ENCODE data around the gene UCKL1.
"Not testable (repeated sequence)": the region's sequence is repeated elsewhere in the genome, so short reads cannot be mapped to it uniquely, and the experiment has no call there.

The UCKL1 gene

DNA sequence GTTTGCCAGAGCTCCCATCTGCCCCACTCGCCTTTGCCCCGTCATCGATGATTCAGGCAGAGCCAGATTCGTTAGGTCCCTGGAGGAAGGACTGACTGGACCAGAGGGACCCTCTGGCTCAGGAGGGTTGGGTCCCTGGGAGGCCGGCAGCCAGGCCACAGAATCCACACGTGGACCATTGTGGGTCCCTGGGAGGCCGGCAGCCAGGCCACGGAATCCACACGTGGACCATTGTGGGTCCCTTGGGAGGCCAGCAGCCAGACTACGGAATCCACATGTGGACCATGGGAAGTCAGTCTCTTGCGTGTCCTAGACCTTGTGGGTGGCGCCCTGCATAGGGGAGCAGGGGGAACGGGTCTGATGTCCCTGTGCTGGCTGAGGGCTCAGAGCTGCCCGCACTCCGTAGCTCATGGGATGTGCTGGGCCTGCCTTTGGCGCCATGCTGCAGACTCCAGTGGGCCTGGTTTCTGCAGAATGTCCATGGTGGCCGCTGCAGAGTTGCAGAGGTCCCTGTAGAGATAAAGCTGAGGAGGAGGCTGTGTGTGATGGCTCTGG is 23.5 kb downstream of the UCKL1 start:
- no peak for TF ChIP-seq CTCF (conservative IDR thresholded peaks at IDR 0.05; ENCODE audit: low read depth, low read length)
- Histone ChIP-seq H3K79me2 (ENCODE audit: insufficient read depth, low read depth) (no peaks in the 10 kb centered on the region), H3K9ac (no peak overlapping the region)

DNA sequence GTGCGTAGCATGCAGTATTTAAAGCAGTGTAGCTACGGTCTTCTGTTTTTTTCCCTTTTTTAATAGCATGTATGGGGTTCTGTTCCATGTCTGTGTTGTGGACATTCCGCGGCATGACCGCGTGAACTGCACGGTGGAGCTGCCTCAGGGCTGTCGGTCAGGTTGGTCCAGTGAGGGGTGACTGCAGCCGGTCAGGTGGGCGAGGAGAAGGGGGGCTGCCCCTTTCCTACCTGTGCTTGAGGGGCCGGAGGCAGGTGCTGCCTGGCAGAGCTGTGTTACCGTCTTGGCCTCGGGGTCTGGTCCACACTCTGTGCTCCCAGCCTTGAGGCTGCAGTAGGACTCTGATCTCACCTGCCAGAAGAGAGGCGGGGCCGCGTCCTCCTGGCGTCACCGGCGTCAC is 24.5 kb downstream of the UCKL1 start:
- no peak for TF ChIP-seq CTCF (conservative IDR thresholded peaks at IDR 0.05; ENCODE audit: low read depth, low read length)
- no peaks in the 10 kb centered on the region for H3K79me2 ChIP-seq (ENCODE audit: insufficient read depth, low read depth)
- H3K9ac ChIP-seq: no peak overlapping the region
- H3K4me3 ChIP-seq (IDR thresholded peaks at IDR 0.05; ENCODE audit: insufficient read depth, low read depth, low read length): no peak overlapping the region
- H2AFZ ChIP-seq (ENCODE audit: low read depth): no peak overlapping the region
- no peaks in the 10 kb centered on the region for H3K27me3 ChIP-seq (ENCODE audit: insufficient read depth, low read depth)
- no peak overlapping the region for H3K4me2 ChIP-seq
- no peak overlapping the region for H3K27ac ChIP-seq
- H3K4me1 ChIP-seq (ENCODE audit: low read depth, poor library complexity, severe bottlenecking): no peaks in the 10 kb centered on the region
- peaks cover 6% of the 10 kb centered on the region; the same call in 1 of the 2 replicates for H3K36me3 ChIP-seq (ENCODE audit: insufficient read depth)
- no peaks in the 10 kb centered on the region for H4K20me1 ChIP-seq (ENCODE audit: insufficient read depth)

More for the DNA sequence above, 23.5 kb downstream of the UCKL1 start:
- no peaks in the 10 kb centered on the region for H3K27me3 ChIP-seq (ENCODE audit: insufficient read depth, low read depth)
- peaks cover 6% of the 10 kb centered on the region; the same call in 1 of the 2 replicates for H3K36me3 ChIP-seq (ENCODE audit: insufficient read depth)
- H4K20me1 ChIP-seq (ENCODE audit: insufficient read depth): no peaks in the 10 kb centered on the region
- H3K4me1 ChIP-seq (ENCODE audit: low read depth, poor library complexity, severe bottlenecking): no peaks in the 10 kb centered on the region
- H3K4me2 ChIP-seq: no peak overlapping the region
- H2AFZ ChIP-seq (ENCODE audit: low read depth): no peak overlapping the region
- no peak overlapping the region for H3K4me3 ChIP-seq (IDR thresholded peaks at IDR 0.05; ENCODE audit: insufficient read depth, low read depth, low read length)
- no peak overlapping the region for H3K27ac ChIP-seq

DNA sequence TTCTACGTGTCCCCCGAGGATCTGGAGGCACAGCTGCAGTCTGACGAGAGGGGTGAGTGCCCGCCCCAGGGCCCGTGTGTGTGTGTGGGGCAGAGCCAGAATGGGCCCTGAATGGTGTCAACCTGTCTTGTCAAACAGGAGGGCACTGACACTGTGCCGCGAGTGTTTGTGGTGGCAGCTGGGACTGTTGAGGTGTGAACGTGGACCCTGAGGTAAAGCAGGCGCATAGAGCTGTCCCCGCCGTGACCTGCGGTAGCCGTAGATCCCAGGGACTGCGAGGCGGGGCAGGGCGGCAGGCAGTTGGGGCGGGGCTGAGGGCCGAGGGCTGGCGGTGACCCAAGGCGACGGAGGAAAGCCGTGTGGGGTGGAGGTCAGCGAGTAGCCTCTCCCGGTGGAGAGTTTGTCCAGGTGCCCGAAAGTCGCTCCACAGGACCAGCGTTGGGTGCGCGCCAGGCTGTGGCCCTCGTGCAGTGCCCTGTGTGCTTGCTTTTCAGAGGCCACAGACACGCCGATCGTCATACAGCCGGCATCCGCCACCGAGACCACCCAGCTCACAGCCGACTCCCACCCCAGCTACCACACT is 25.2 kb downstream of the UCKL1 start:
- no peak overlapping the region for H3K4me2 ChIP-seq
- TF ChIP-seq CTCF (conservative IDR thresholded peaks at IDR 0.05; ENCODE audit: low read depth, low read length): no peak
- peaks cover 6% of the 10 kb centered on the region; the same call in 1 of the 2 replicates for H3K36me3 ChIP-seq (ENCODE audit: insufficient read depth)
- H2AFZ ChIP-seq (ENCODE audit: low read depth): no peak overlapping the region
- H3K9ac ChIP-seq: no peak overlapping the region
- H3K4me1 ChIP-seq (ENCODE audit: low read depth, poor library complexity, severe bottlenecking): no peaks in the 10 kb centered on the region
- no peaks in the 10 kb centered on the region for H3K27me3 ChIP-seq (ENCODE audit: insufficient read depth, low read depth)
- no peaks in the 10 kb centered on the region for H3K79me2 ChIP-seq (ENCODE audit: insufficient read depth, low read depth)
- no peak overlapping the region for H3K4me3 ChIP-seq (IDR thresholded peaks at IDR 0.05; ENCODE audit: insufficient read depth, low read depth, low read length)
- no peak overlapping the region for H3K27ac ChIP-seq
- H4K20me1 ChIP-seq (ENCODE audit: insufficient read depth): no peaks in the 10 kb centered on the region

- not testable (repeated sequence) for H2AFZ ChIP-seq (ENCODE audit: low read depth); H4K20me1 ChIP-seq (ENCODE audit: insufficient read depth); H3K36me3 ChIP-seq (ENCODE audit: insufficient read depth); H3K27me3 ChIP-seq (ENCODE audit: insufficient read depth, low read depth); H3K4me1 ChIP-seq (ENCODE audit: low read depth, poor library complexity, severe bottlenecking); H3K9ac ChIP-seq; H3K79me2 ChIP-seq (ENCODE audit: insufficient read depth, low read depth); H3K4me3 ChIP-seq (IDR thresholded peaks at IDR 0.05; ENCODE audit: insufficient read depth, low read depth, low read length); H3K4me2 ChIP-seq; H3K27ac ChIP-seq
These were observed 26.7 kb downstream of the UCKL1 start for GRCh38 chr20:63929473-63929883.

DNA sequence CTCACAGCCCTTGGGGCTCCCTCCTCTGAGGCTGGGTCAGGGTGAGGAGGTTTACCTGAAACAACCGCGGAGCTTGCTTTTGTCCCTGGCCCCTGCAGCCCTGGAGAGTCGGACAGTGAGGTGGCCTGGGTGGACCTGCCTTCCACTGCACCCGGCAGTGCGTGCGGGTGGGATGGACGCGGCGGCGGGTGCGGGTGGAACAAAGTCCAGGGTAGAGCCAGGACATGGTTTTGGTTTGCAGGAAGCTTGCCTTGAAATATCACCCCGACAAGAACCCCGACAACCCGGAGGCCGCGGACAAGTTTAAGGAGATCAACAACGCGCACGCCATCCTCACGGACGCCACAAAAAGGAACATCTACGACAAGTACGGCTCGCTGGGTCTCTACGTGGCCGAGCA is 27.1 kb downstream of the UCKL1 start:
- Histone ChIP-seq H3K36me3 (ENCODE audit: insufficient read depth) (peaks cover 6% of the 10 kb centered on the region; the same call in 1 of the 2 replicates), H4K20me1 (ENCODE audit: insufficient read depth) (no peaks in the 10 kb centered on the region)
- TF ChIP-seq CTCF (conservative IDR thresholded peaks at IDR 0.05; ENCODE audit: low read depth, low read length): no peak

More for the DNA sequence above, 27.1 kb downstream of the UCKL1 start:
- Histone ChIP-seq H3K4me3 (IDR thresholded peaks at IDR 0.05; ENCODE audit: insufficient read depth, low read depth, low read length) (no peak overlapping the region), H3K4me2 (no peak overlapping the region), H3K27ac (no peak overlapping the region), H3K4me1 (ENCODE audit: low read depth, poor library complexity, severe bottlenecking) (no peaks in the 10 kb centered on the region), H3K27me3 (ENCODE audit: insufficient read depth, low read depth) (no peaks in the 10 kb centered on the region), H3K79me2 (ENCODE audit: insufficient read depth, low read depth) (no peaks in the 10 kb centered on the region), H3K9ac (no peak overlapping the region), H2AFZ (ENCODE audit: low read depth) (no peak overlapping the region)
